HFF-Myc (cell line): ENCODE data around the gene NAA11.

Experiments
- DNase-seq: peaks from one replicate; pipeline ENCODE4 v3.0.0-alpha.2; 2011; ENCODE audit warnings: low read depth; ENCODE audit errors: extremely low read depth
- H3K4me3 ChIP-seq: replicated peaks from 2 replicates; pipeline ENCODE4 v1.5.1; 2011; ENCODE audit warnings: low read depth, mild to moderate bottlenecking, control low read depth, low read length
- TF ChIP-seq, protein P1 (sequence below): IDR thresholded peaks from 2 replicates; pipeline ENCODE4 v1.5.1; 2012; ENCODE audit warnings: mild to moderate bottlenecking, low read depth, low read length, control low read depth; ENCODE audit errors: missing control alignments

Gene NAA11

DNA sequence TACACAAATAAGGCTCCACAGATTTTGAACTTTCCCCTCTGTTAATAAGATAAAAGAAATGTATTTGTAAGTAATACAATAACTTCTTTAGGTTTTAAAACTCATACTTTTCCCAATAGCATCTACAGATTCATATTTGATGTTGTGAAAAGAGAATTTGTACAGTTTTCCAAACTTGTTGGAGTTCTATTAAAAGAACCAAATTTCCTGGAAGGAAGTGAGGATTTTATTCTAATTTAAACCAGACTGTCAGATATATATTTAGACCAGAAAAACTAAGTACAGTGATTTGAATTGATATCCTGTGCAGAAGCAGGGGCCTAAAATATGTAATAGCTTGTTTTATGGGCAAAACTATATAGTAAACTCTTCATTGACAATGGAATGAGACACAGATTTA is 53.7 kb downstream of the NAA11 start:
- TF ChIP-seq, protein P1, sequence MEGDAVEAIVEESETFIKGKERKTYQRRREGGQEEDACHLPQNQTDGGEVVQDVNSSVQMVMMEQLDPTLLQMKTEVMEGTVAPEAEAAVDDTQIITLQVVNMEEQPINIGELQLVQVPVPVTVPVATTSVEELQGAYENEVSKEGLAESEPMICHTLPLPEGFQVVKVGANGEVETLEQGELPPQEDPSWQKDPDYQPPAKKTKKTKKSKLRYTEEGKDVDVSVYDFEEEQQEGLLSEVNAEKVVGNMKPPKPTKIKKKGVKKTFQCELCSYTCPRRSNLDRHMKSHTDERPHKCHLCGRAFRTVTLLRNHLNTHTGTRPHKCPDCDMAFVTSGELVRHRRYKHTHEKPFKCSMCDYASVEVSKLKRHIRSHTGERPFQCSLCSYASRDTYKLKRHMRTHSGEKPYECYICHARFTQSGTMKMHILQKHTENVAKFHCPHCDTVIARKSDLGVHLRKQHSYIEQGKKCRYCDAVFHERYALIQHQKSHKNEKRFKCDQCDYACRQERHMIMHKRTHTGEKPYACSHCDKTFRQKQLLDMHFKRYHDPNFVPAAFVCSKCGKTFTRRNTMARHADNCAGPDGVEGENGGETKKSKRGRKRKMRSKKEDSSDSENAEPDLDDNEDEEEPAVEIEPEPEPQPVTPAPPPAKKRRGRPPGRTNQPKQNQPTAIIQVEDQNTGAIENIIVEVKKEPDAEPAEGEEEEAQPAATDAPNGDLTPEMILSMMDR = no peak
- H3K4me3 ChIP-seq = no peak overlapping the region
- DNase-seq = no peak

DNA sequence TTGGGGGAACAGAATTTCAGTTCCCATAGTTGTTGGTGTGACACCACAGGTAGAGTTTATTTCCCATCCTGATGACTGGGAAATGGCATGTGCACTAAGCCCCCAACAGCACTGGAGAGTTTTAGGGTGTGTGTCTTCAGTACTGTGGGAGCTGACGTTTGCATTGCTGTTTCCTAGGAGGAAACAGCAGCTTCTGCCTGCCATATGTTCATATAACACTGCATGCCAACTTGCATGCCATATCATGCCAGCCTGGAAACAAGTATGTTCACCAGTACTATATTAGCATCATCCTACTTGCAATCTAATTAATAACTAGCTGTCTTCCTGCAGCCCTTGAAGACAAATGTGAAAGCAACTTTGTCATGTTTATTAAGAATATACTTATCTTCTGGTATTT is 58.2 kb downstream of the NAA11 start:
- TF ChIP-seq, protein P1 = no peak
- DNase-seq = no peak
- no peak overlapping the region for H3K4me3 ChIP-seq
